T-helper 1 cell treated with Interleukin-12 subunit alpha and Interleukin-12 subunit beta and Interleukin-4 antibody, amounts not matched to agents 30 μg/mL and 1 μg/mL, for 36 hours (primary cell): ENCODE measurements around the gene PAPLN.

ENCODE experiments used
- H3K27ac Mint-ChIP-seq: one replicate; pipeline ENCODE4 v1.8.0; 2021; ENCODE audit warnings: mild to moderate bottlenecking, mixed read lengths
- H3K27me3 Mint-ChIP-seq: one replicate; pipeline ENCODE4 v1.8.0; 2021; ENCODE audit warnings: low read depth, mixed read lengths
- H3K36me3 Mint-ChIP-seq: one replicate; pipeline ENCODE4 v1.8.0; 2021; ENCODE audit warnings: low read depth, mixed read lengths
- H3K4me1 Mint-ChIP-seq: one replicate; pipeline ENCODE4 v1.8.0; 2021; ENCODE audit warnings: low read depth, mixed read lengths
- H3K4me3 Mint-ChIP-seq: one replicate; pipeline ENCODE4 v1.8.0; 2021; ENCODE audit warnings: mild to moderate bottlenecking, moderate library complexity, mixed read lengths
- H3K9me3 Mint-ChIP-seq: one replicate; pipeline ENCODE4 v1.8.0; 2021; ENCODE audit warnings: mixed read lengths

Gene PAPLN

DNA sequence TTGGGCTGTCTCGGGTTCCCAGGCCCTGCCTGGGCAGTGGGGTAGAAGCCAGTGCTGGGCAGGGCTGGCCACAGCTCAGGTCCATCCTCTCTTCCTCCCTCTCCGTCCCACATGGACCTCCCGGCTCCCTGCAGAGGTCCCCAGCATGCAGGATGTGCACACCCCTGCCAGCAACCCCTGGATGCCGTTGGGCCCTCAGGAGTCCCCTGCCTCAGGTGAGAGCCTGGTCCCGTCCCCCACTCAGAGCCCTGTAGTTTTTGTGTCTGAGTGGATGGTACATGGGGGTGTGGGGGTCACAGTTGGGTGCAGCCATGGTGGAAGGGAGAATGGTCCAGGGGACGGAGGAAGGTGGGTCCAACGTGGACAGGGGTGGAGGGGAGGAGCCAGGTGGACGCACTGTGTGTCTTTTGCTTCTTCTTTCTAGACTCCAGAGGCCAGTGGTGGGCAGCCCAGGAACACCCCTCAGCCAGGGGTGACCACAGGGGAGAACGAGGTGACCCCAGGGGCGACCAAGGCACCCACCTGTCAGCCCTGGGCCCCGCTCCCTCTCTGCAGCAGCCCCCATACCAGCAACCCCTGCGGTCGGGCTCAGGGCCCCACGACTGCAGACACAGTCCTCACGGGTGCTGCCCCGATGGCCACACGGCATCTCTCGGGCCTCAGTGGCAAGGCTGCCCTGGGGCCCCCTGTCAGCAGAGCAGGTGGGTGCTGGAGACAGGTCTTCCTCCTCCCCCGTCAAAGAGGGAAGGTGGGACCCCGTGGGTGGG is 21.7 kb downstream of the PAPLN start:
- Mint-ChIP-seq H3K27me3 (peaks cover 3% of the 10 kb centered on the region), H3K9me3 (no peaks in the 10 kb centered on the region), H3K36me3 (no peaks in the 10 kb centered on the region), H3K4me3 (no peak overlapping the region), H3K4me1 (no peaks in the 10 kb centered on the region), H3K27ac (no peak overlapping the region)

DNA sequence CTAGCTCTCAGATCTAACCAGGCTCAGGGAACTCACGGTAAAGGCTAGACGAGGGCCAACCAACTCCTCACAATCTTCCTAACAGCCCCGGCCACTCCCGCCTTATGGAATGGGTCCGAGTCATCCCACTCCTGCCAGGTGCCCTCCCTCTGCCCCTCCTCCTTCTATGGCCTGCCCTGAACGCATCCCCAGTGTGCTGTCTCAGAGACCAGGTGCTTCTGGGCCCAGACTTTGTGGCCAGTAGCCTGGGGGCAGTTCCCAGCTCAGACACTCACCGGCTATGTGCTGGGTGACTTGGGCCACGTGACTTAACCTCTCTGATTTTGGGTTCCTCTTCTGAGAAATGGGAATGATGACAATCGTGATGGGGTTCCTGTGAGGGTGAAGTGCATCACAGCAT is 22.5 kb downstream of the PAPLN start:
- H3K27me3 Mint-ChIP-seq: peaks cover 3% of the 10 kb centered on the region
- H3K4me3 Mint-ChIP-seq: no peak overlapping the region
- H3K9me3 Mint-ChIP-seq: no peaks in the 10 kb centered on the region
- H3K4me1 Mint-ChIP-seq: no peaks in the 10 kb centered on the region
- H3K36me3 Mint-ChIP-seq: no peaks in the 10 kb centered on the region
- H3K27ac Mint-ChIP-seq: no peak overlapping the region

DNA sequence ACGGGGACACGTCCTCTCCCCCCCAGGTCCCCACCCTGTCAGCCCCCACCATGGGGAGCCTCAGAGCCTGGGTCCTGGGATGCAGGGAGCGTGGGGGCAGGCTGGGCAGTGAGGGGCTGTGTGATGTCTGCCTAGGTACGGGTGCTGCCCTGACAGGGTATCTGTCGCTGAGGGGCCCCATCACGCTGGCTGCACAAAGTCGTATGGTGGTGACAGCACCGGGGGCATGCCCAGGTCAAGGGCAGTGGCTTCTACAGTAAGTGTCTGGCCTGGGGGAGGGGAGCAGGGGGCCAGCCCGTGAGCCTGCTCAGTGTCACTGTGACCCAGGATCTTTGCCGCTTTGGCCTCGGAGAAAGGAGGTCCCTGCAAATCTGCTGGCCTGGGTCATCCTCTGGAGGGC is 23.3 kb downstream of the PAPLN start:
- H3K9me3 Mint-ChIP-seq: no peaks in the 10 kb centered on the region
- peaks cover 3% of the 10 kb centered on the region for H3K27me3 Mint-ChIP-seq
- no peak overlapping the region for H3K27ac Mint-ChIP-seq
- H3K4me1 Mint-ChIP-seq: no peaks in the 10 kb centered on the region
- no peaks in the 10 kb centered on the region for H3K36me3 Mint-ChIP-seq
- H3K4me3 Mint-ChIP-seq: no peak overlapping the region

DNA sequence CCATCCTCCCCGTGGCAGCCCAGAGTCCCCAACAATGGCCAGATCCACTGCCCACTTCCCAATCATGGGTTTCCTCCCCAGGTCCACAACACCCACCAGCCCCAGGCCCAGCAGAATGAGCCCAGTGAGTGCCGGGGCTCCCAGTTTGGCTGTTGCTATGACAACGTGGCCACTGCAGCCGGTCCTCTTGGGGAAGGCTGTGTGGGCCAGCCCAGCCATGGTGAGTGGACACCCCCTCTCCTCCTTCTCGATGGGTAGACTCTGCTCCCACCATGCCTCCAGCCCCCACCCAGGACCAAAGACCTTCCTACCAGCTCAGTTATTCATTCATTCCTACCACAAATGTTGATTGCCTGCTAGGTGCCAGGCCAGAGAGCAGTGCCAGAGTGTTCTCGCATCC is 23.8 kb downstream of the PAPLN start:
- Mint-ChIP-seq H3K27me3 (peaks cover 3% of the 10 kb centered on the region), H3K9me3 (no peaks in the 10 kb centered on the region), H3K36me3 (no peaks in the 10 kb centered on the region)

DNA sequence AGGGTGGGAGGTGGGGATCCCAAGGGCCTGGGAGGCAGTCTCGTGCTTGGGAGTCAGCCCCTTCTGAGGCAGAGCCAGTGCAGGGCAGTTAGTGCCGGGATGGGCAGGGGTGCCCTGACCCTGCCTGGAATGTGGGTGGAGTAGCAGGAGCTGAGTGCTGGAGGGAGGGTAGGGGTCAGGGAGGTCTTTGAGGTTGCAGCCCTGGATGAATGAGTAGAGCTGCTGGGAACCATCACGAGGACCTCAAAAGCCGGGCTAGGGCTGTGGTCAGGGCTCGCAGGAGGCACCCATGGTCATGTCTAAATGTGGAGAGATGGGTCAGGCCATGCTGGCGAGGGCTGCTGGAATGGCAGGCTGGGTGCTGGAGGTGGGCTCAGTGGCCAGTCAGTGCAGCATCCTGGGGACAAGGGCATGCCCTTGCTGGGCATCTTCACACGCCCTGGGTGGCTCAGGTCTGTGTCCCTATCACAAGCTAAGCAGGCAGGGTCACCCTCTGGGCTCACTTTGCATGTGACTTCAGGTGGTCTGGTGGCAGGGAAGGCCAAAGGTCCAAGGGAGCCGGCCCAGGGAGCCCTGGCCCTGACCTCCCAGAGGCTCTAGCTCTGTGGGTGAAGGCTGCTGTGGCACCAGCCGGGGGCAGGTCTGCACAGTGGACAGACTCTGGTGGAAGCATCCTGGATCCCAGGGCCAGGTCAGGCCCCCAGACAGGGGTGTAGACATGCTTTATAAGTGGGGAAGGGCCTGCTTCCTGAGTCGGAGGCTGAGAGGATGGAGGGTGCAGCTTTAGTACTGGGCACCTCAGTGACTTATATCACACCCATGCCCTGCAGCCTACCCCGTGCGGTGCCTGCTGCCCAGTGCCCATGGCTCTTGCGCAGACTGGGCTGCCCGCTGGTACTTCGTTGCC is 24.5 kb downstream of the PAPLN start:
- no peaks in the 10 kb centered on the region for H3K36me3 Mint-ChIP-seq
- H3K27ac Mint-ChIP-seq: no peak overlapping the region
- no peaks in the 10 kb centered on the region for H3K9me3 Mint-ChIP-seq
- H3K27me3 Mint-ChIP-seq: peaks cover 3% of the 10 kb centered on the region
- no peak overlapping the region for H3K4me3 Mint-ChIP-seq
- no peaks in the 10 kb centered on the region for H3K4me1 Mint-ChIP-seq

More for the DNA sequence above, 23.8 kb downstream of the PAPLN start:
- Mint-ChIP-seq H3K4me3 (no peak overlapping the region), H3K27ac (no peak overlapping the region), H3K4me1 (no peaks in the 10 kb centered on the region)

DNA sequence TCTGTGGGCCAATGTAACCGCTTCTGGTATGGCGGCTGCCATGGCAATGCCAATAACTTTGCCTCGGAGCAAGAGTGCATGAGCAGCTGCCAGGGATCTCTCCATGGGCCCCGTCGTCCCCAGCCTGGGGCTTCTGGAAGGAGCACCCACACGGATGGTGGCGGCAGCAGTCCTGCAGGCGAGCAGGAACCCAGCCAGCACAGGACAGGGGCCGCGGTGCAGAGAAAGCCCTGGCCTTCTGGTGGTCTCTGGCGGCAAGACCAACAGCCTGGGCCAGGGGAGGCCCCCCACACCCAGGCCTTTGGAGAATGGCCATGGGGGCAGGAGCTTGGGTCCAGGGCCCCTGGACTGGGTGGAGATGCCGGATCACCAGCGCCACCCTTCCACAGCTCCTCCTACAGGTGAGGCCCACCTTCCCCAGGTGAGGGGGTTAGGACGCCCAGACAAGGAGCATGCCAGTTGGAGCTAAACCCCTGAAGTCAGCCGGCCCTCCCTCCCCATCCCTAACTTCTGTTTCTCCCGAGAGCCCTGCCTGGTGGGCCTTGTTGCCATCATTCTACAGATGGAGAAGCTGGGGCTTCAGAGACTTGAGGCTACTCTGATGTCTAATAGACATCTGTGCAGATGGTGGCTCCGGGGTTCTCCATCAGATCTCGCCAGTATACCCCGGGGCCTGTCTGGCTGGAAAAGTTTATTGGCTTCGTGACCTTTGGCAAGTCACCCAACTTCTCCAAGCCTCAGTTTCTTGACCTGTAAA is 25.3 kb downstream of the PAPLN start:
- Mint-ChIP-seq H3K4me3 (no peak overlapping the region), H3K27ac (no peak overlapping the region), H3K36me3 (no peaks in the 10 kb centered on the region), H3K4me1 (no peaks in the 10 kb centered on the region), H3K9me3 (no peaks in the 10 kb centered on the region), H3K27me3 (peaks cover 3% of the 10 kb centered on the region)

DNA sequence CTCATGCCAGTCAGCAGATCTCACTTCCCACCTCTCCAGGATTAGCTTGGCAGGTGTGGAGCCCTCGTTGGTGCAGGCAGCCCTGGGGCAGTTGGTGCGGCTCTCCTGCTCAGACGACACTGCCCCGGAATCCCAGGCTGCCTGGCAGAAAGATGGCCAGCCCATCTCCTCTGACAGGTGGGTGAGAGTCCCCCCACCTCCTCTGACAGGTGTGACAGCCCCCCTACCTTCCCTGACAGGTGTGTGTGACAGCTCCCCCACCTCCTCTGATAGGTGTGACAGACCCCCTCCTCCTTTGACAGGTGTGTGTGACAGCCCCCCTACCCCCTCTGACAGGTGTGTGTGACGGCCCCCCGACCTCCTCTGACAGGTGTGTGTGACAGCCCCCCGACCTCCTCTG is 26.3 kb downstream of the PAPLN start:
- H3K27me3 Mint-ChIP-seq: no peaks in the 10 kb centered on the region
- H3K4me1 Mint-ChIP-seq: no peaks in the 10 kb centered on the region
- H3K9me3 Mint-ChIP-seq: no peaks in the 10 kb centered on the region
- no peak overlapping the region for H3K4me3 Mint-ChIP-seq
- no peak overlapping the region for H3K27ac Mint-ChIP-seq
- H3K36me3 Mint-ChIP-seq: no peaks in the 10 kb centered on the region

DNA sequence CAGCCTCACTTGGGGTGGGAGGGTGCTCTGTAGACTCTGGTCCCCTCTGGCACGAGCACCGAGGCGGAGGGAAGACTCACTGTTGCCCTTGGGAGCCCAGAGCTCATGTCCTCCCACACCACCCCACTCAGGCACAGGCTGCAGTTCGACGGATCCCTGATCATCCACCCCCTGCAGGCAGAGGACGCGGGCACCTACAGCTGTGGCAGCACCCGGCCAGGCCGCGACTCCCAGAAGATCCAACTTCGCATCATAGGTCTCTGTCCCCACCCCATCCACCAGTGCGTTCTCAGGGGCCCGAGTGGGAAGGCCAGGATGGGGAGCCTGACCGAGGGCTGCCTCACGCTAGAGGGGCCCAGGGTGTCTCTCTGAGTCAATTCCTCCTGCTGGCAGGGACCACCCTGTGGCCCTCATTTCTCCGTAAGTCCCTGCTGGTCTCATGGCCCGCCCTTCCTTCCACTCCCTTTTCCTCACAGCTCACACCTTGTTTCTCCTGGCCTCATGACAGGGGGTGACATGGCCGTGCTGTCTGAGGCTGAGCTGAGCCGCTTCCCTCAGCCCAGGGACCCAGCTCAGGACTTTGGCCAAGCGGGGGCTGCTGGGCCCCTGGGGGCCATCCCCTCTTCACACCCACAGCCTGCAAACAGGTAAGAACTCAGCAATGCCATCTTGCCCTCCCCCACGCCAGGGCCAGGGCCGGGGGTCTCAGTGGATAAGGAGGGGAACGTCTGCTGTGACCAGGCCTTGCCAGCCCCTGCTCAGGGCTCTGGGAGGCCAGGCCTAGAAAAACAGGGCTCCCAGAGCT is 27.0 kb downstream of the PAPLN start:
- H3K9me3 Mint-ChIP-seq: no peaks in the 10 kb centered on the region
- H3K27ac Mint-ChIP-seq: no peak overlapping the region
- no peaks in the 10 kb centered on the region for H3K36me3 Mint-ChIP-seq
- H3K4me3 Mint-ChIP-seq: no peak overlapping the region
- peaks cover 5% of the 10 kb centered on the region for H3K27me3 Mint-ChIP-seq
- H3K4me1 Mint-ChIP-seq: no peaks in the 10 kb centered on the region

DNA sequence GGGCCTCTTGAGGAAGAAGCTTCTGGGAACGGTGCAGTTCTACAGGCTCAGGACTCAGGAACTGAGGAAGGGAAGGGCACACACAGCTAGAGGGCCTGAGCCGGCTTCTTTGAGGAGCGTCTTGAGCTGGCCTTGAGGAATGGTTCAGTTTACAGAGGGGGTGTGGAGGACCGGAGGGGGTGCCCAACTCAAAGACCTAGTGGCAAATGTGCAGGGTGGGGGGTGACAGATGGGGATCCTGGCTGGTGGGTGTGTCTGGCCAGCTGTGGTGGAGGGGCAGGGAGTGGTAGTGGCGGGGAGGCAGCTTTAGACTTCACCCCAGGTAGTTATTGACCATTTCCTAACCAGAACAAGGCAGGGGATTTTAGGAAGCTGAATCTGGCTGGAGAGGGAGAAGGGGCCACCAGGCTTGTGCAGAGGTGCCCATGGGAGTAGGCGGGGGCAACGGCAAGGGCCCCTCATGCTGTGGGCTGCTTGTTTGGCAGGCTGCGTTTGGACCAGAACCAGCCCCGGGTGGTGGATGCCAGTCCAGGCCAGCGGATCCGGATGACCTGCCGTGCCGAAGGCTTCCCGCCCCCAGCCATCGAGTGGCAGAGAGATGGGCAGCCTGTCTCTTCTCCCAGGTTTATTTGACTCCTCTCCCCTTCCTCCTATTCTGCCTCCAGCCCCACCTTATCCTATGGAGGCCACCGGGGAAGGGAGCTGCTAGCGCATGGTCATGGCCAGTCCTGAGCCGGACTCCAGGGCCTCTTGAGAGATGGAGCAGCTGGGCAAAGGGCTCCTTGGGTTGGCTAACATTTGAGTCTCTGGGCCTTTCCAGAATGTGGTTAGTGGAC is 27.8 kb downstream of the PAPLN start:
- Mint-ChIP-seq H3K9me3 (no peaks in the 10 kb centered on the region), H3K4me3 (no peak overlapping the region)

DNA sequence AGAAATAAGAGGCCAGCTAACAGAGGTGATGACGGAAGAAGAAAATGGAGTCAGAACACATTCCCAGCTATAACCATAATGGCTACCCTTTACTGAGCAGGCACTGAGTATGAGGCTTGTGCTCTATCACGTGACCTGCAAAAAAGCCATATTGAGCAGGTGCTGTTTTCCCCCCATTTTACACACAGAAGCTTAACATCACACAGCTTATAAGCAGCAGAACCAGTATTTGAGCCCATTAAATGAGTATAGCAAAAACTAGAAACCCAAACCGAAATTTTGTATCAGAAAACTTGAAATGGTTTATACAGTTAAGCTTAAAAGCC is 28.4 kb downstream of the PAPLN start:
- Mint-ChIP-seq H3K27me3 (peaks cover 17% of the 10 kb centered on the region), H3K4me3 (no peak overlapping the region), H3K4me1 (peaks cover 5% of the 10 kb centered on the region), H3K27ac (no peak overlapping the region), H3K36me3 (peaks cover 2% of the 10 kb centered on the region), H3K9me3 (no peaks in the 10 kb centered on the region)

More for the DNA sequence above, 27.8 kb downstream of the PAPLN start:
- Mint-ChIP-seq H3K27me3 (peaks cover 12% of the 10 kb centered on the region), H3K27ac (no peak overlapping the region), H3K4me1 (no peaks in the 10 kb centered on the region), H3K36me3 (no peaks in the 10 kb centered on the region)

DNA sequence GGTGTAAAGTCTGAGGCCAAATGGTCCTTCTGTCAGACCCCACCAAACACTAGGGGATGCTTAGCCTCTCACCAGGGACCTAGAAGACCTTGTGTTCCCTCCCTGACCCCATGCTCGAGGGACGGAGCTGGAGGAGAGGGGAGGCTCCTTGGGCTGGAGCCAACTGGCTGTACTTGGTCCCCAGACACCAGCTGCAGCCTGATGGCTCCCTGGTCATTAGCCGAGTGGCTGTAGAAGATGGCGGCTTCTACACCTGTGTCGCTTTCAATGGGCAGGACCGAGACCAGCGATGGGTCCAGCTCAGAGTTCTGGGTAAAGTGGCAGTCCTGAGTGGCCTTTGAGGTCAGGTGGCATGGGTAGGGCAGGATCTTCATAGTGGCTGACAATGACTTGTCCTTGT is 29.0 kb downstream of the PAPLN start:
- Mint-ChIP-seq H3K9me3 (no peaks in the 10 kb centered on the region), H3K27ac (no peak overlapping the region), H3K27me3 (peaks cover 22% of the 10 kb centered on the region), H3K4me1 (peaks cover 5% of the 10 kb centered on the region), H3K4me3 (no peak overlapping the region), H3K36me3 (peaks cover 5% of the 10 kb centered on the region)

DNA sequence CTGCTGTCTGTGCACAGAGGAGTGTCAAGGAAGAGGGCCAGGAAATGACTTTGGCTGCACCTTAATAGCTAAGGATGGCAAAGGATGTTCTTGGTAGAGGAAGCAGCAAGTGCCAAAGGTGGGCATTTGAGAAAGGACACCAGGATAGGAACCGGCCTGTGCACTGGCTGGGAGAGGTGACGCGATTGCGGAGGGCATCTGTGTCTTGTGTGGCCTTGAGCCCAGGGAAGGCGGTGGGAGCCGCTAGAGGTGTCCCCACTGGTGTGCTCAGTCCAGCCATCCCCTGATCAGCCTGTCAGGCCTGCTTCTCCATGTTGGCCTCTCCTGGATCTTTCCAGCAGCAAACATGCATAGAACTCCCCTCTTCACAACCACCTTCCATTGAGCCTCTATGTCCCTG is 30.2 kb downstream of the PAPLN start:
- Mint-ChIP-seq H3K27ac (no peak overlapping the region), H3K4me3 (no peak overlapping the region), H3K36me3 (peaks cover 7% of the 10 kb centered on the region), H3K9me3 (no peaks in the 10 kb centered on the region), H3K4me1 (peaks cover 5% of the 10 kb centered on the region), H3K27me3 (peaks cover 22% of the 10 kb centered on the region)

DNA sequence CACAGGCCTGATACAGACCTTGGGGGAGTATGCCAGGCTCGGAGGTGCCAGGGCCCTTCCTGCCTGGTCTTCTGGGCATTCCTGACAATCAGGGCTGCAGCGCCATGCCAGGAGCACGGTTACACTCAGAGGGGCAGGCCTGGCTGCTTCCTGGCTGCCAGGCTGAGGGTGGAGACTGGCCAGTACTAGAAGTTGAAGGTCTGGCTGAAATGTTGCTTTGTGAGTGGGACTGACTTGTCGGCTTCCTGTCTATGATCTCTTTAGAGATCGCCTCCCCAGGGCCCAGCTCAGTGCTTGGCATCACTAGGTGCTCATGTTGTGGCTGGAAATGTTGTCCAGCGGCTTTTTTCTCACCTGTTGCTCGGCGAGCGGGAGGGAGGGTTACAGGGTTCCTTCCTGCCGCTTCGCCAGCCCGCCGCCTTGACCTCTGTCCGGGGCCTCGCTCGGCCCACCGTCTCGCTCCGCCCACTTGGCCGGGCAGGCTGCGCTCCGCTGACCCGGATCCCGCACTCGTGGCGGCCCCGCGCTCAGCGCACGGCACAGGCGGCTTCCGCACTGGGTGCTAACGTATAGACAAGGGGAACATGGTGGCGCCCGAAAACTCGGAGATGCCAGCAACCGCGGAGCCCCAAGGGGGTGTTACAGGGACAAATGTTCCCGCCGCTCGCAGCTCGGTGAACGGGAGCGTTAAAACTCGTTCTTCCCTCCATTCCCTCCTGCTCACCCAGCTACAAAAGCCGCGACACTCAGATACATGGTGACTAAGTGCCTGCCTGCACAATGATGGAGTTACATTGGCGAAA is 32.6 kb downstream of the PAPLN start:
- Mint-ChIP-seq H3K4me3 (peak overlapping the region; percentile 55), H3K9me3 (no peaks in the 10 kb centered on the region), H3K27me3 (peaks cover 22% of the 10 kb centered on the region), H3K4me1 (peaks cover 5% of the 10 kb centered on the region), H3K27ac (peak overlapping the region; percentile 13), H3K36me3 (peaks cover 12% of the 10 kb centered on the region)
